ENCODE results near the gene PIBF1.

- TF ChIP-seq CTCF (IDR thresholded peaks at IDR 0.05) (no peak), POLR2AphosphoS5 (IDR thresholded peaks at IDR 0.05) (no peak), POLR2A (IDR thresholded peaks at IDR 0.05) (no peak)
Observed at GRCh38 chr13:72896869-72897268, 114.9 kb downstream of the PIBF1 start.
